ENCODE results near the gene LPAR3.

DNA sequence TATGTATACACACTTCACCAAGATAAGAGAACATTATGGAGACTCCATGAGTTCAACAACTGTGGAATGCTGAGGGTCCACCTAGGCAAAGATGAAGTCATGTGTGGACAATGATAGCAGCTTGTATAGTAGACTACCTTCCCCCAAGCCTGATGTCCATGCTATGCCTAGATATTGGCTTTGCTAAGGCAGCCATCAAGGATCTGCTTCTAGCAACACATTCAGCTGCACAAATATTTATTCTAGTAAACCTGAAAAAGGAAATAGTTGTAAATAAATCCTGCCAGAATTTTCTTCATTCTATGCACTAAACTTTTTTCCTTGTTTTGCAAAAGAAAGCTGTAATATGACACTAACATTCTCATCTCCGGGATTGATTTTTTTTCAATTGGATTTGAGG lies 7.0 kb upstream of the LPAR3 start:
- TF ChIP-seq, protein P1, sequence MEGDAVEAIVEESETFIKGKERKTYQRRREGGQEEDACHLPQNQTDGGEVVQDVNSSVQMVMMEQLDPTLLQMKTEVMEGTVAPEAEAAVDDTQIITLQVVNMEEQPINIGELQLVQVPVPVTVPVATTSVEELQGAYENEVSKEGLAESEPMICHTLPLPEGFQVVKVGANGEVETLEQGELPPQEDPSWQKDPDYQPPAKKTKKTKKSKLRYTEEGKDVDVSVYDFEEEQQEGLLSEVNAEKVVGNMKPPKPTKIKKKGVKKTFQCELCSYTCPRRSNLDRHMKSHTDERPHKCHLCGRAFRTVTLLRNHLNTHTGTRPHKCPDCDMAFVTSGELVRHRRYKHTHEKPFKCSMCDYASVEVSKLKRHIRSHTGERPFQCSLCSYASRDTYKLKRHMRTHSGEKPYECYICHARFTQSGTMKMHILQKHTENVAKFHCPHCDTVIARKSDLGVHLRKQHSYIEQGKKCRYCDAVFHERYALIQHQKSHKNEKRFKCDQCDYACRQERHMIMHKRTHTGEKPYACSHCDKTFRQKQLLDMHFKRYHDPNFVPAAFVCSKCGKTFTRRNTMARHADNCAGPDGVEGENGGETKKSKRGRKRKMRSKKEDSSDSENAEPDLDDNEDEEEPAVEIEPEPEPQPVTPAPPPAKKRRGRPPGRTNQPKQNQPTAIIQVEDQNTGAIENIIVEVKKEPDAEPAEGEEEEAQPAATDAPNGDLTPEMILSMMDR (IDR thresholded peaks at IDR 0.05), result no peak
- TF ChIP-seq POLR2A (IDR thresholded peaks at IDR 0.05), result no peak
